ENCODE results near the gene RASAL2. TPM values are rescaled to one million over a fixed set of nuclear protein-coding genes. Genes with fewer than 3 reads are reported as not detected.

RASAL2 gene
- polyA plus RNA-seq, 3 donors = 18.5 to 21.8 (median 19.9) TPM

GRCh38 chr1:178528953-178529335, 435.0 kb downstream of the RASAL2 start:
- DNase-seq (ENCODE audit: low read depth in 3 of 3, low spot score in 2 of 3) = no peak

- DNase-seq (ENCODE audit: low read depth in 3 of 3, low spot score in 2 of 3) = no peak
These were observed 435.6 kb downstream of the RASAL2 start for GRCh38 chr1:178529364-178530036.

GRCh38 chr1:178530037-178530402, 436.1 kb downstream of the RASAL2 start:
- no peak for DNase-seq (ENCODE audit: low read depth in 3 of 3, low spot score in 2 of 3)

- DNase-seq (ENCODE audit: low read depth in 3 of 3, low spot score in 2 of 3) = no peak
These were observed 436.6 kb downstream of the RASAL2 start for GRCh38 chr1:178530502-178530901.

GRCh38 chr1:178531887-178532286, 438.0 kb downstream of the RASAL2 start:
- DNase-seq (ENCODE audit: low read depth in 3 of 3, low spot score in 2 of 3) = no peak

- DNase-seq (ENCODE audit: low read depth in 3 of 3, low spot score in 2 of 3) = peak; percentile 25 to 65 (median 59)
These were observed 438.5 kb downstream of the RASAL2 start for GRCh38 chr1:178532392-178532791.

- DNase-seq (ENCODE audit: low read depth in 3 of 3, low spot score in 2 of 3) = no peak
These were observed 439.4 kb downstream of the RASAL2 start for GRCh38 chr1:178533121-178533946.

Other genes with a start within 250 kb of the RASAL2 start
- gene SEC16B, start 124.0 kb upstream of the RASAL2 start, polyA plus RNA-seq (ENCODE audit: insufficient read length in 3 of 3) = 1 to 10 TPM; 2.8 to 4.7 (median 3.1) TPM